Measurements from ENCODE around the gene PPM1E. TPM values are rescaled to one million over a fixed set of nuclear protein-coding genes. Genes with fewer than 3 reads are reported as not detected.
"Not testable (repeated sequence)": the region's sequence is repeated elsewhere in the genome, so short reads cannot be mapped to it uniquely, and the experiment has no call there.

The PPM1E gene
- polyA plus RNA-seq, 1 donor, result 1.3 TPM

GRCh38 chr17:58779446-58779845, 23.8 kb downstream of the PPM1E start:
- DNase-seq (ENCODE audit: low read depth), result no peak

- DNase-seq (ENCODE audit: low read depth), result no peak
Observed at GRCh38 chr17:58783380-58783779, 27.7 kb downstream of the PPM1E start.

GRCh38 chr17:58785097-58785496, 29.4 kb downstream of the PPM1E start:
- DNase-seq (ENCODE audit: low read depth), result no peak

- no peak for DNase-seq (ENCODE audit: low read depth)
Observed at GRCh38 chr17:58786586-58787295, 31.1 kb downstream of the PPM1E start.

GRCh38 chr17:58788199-58788598, 32.5 kb downstream of the PPM1E start:
- DNase-seq (ENCODE audit: low read depth), result no peak

GRCh38 chr17:58789160-58789559, 33.5 kb downstream of the PPM1E start:
- no peak for DNase-seq (ENCODE audit: low read depth)

- DNase-seq (ENCODE audit: low read depth), result no peak
Observed at GRCh38 chr17:58789831-58790230, 34.2 kb downstream of the PPM1E start.

GRCh38 chr17:58794508-58794907, 38.9 kb downstream of the PPM1E start:
- not testable (repeated sequence) for DNase-seq (ENCODE audit: low read depth)

- DNase-seq (ENCODE audit: low read depth), result no peak
Observed at GRCh38 chr17:58802188-58802587, 46.5 kb downstream of the PPM1E start.

GRCh38 chr17:58806046-58806445, 50.4 kb downstream of the PPM1E start:
- no peak for DNase-seq (ENCODE audit: low read depth)

GRCh38 chr17:58808609-58809563, 53.2 kb downstream of the PPM1E start:
- no peak for DNase-seq (ENCODE audit: low read depth)

- DNase-seq (ENCODE audit: low read depth), result no peak
Observed at GRCh38 chr17:58809564-58809936, 53.9 kb downstream of the PPM1E start.

- no peak for DNase-seq (ENCODE audit: low read depth)
Observed at GRCh38 chr17:58811290-58811689, 55.6 kb downstream of the PPM1E start.

GRCh38 chr17:58813712-58814111, 58.1 kb downstream of the PPM1E start:
- DNase-seq (ENCODE audit: low read depth), result no peak

GRCh38 chr17:58818654-58819053, 63.0 kb downstream of the PPM1E start:
- DNase-seq (ENCODE audit: low read depth), result no peak

- no peak for DNase-seq (ENCODE audit: low read depth)
Observed at GRCh38 chr17:58822148-58823050, 66.7 kb downstream of the PPM1E start.

GRCh38 chr17:58823051-58823525, 67.4 kb downstream of the PPM1E start:
- DNase-seq (ENCODE audit: low read depth), result no peak

GRCh38 chr17:58829172-58829637, 73.6 kb downstream of the PPM1E start:
- DNase-seq (ENCODE audit: low read depth), result no peak

- DNase-seq (ENCODE audit: low read depth), result no peak
Observed at GRCh38 chr17:58831780-58832179, 76.1 kb downstream of the PPM1E start.

GRCh38 chr17:58832514-58832913, 76.9 kb downstream of the PPM1E start:
- no peak for DNase-seq (ENCODE audit: low read depth)

GRCh38 chr17:58837699-58838098, 82.0 kb downstream of the PPM1E start:
- no peak for DNase-seq (ENCODE audit: low read depth)

All from forelimb muscle (tissue), 1 donor.